HG03097 (cell line): ENCODE data around the gene MAP6D1.

Experiments used
- ATAC-seq: cut with Tn5 transposase; IDR thresholded peaks from one replicate; pipeline ENCODE4 v1.9.1; 2021; ENCODE audit not compliant: unreplicated experiment, low FRiP score

Gene MAP6D1

DNA sequence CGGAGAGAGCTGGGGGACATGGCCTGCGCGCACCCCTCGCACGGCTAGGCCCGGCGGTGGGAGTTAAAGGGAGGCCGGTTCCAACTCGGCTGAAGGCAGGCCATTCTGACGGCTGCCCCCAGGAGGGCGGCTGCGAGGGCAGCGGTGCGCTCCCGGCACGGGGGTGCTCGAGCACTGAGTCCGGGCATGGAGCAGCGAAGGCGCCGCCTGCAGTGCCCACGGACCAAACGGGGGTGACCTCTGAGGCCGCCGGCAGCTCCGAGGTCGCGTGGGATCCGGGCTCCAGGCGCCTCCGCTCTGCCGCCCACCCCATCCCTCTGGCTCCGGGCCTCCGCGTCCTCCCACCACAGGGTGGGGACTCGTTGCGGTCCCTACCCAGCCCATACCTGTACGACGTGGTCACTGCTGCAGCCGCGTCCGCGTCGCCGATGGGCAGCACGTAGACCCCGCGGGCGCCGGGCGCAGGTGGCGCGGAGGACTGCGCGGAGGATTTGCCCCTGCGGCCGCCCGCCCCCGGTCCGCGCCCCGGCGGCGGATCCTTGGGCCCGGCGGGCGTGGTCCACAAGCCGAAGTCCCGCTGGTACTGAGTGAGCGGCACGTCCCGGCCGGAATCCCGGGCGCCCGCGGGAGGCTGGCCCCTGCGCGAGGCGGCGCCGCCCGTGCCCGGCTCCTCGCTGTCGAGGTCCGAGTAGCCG is 469 bp downstream of the MAP6D1 start:
- no peak for ATAC-seq

GRCh38 chr3:183823963-183824362 is 1.4 kb downstream of the MAP6D1 start:
- no peak for ATAC-seq

- no peak for ATAC-seq
These were observed 2.7 kb downstream of the MAP6D1 start for GRCh38 chr3:183822631-183823030.

GRCh38 chr3:183819831-183820230 is 5.5 kb downstream of the MAP6D1 start:
- ATAC-seq: no peak

DNA sequence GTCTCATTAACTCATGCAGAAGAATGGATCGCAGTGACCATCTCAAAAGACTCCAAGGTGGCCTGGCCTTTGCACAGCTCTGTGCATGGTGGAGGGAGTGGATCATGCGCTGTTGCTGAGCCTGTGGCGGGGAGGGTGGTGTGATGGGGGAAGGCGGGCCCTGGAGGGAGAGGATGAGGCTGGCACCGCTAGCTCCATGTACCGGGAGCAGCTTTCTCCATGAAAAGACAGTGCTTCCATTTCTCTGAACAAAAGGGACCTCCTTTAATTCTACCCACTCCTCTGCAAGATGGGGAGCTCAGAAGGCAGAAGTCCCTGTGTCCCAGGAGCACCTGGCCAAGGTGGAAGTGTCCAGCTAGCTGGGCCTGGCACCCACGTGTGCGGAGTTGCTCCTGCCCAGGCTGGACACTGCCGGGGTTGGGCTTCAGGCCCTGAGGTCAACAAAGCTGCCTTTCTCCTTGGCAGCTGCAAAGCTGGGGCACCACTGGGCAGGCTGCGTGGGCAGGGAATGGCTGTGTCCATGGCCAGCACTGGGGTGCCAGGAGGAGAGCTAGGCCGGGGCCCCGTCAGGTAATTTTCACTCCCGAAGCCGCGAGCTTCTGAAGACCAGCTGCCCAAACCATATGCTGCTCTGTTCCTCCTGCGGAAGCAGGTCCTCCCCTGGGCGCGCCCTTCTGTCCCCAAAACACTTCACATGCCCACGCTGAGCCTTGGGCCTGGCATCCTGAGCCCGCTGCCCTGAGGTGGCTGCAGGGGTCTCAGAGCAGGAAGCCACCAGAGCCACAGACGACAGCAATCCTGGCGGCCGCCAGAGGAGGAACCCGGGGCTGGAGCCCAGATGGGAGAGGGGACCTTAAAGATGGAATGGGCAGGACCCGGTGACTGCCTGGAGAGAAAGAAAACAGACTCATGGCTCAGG is 6.4 kb downstream of the MAP6D1 start:
- ATAC-seq: no peak

- no peak for ATAC-seq
These were observed 7.2 kb downstream of the MAP6D1 start for GRCh38 chr3:183818041-183818620.

DNA sequence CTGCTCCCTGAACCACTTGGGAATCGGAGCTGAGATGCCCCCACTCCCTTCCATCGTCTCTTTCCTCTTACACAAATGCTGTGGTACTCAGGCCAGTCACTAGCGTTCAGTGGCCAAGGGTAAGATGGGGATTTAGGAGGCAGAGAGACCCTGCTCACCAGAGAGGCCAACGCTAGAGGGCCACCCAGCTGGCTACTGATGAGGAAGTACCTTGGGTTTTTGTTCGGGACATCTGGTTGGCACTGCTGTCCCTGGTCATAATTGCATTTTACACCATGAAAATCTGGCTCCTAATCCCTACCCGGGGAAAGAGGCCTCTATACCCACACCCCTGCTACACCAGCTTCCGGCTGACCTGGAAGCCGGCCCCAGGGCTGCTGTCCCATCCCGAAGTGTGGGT is 7.7 kb downstream of the MAP6D1 start:
- ATAC-seq: no peak

GRCh38 chr3:183816681-183817510 is 8.5 kb downstream of the MAP6D1 start:
- no peak for ATAC-seq

DNA sequence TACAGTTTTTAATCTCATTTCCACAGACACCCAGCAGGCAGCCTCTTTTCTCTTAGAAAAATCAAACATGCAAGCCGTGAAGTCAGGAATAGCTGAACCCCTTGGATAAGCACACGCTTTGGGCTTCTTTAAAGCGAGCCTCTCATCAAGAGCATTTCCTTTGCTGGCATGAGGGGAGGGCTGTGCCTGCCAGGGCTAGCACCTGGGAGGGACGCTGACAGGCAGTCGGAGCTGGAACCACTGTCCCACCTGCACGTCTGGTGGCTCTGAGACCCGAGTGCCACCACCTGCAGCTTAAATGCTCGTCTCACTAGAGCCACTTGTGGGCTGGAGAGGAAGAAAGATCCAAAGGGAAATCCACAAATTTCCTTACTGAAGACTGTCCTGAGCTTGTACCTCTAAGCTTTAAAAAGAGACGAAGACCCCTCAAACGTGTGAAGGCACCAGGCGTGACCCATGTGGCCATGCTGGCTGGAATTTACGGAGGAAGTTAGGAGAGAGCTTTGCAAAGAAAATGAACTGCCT is 9.4 kb downstream of the MAP6D1 start:
- no peak for ATAC-seq

- ATAC-seq: no peak
These were observed 9.8 kb downstream of the MAP6D1 start for GRCh38 chr3:183815563-183815940.

GRCh38 chr3:183814240-183814639 is 11.1 kb downstream of the MAP6D1 start:
- no peak for ATAC-seq

DNA sequence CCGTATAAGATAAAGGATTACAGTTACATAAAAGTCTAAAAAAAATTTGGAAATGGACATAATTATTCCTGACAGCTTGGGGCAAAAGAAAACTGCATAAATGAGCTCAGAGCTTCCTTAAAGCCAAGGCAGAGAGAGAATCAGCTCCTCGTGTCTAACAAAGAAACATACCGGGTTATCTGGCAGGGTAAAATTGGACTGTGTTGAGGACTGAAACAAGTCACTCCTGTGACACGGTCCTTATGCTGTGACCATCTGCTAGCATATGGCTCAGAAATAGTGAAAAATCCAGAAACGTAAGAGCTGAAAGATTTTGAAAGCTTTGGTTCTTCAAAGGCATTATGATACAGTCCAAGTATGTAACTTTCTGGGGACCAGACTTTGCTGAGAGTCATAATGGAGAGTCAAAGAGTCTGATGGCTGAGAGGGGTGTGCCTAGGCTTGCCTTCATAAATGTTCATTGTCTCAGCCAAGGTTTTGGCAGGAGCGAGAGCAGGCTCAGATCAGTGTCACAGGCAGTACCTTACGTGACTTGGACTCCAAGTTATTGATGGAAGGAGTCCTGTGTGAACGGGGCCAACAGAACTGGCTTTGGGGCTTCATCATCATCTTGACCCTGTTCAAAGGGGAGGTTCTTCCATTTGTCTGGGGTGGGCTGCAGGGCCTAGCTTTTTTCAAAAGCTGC is 12.5 kb downstream of the MAP6D1 start:
- no peak for ATAC-seq

GRCh38 chr3:183811638-183812037 is 13.7 kb downstream of the MAP6D1 start:
- ATAC-seq: no peak

DNA sequence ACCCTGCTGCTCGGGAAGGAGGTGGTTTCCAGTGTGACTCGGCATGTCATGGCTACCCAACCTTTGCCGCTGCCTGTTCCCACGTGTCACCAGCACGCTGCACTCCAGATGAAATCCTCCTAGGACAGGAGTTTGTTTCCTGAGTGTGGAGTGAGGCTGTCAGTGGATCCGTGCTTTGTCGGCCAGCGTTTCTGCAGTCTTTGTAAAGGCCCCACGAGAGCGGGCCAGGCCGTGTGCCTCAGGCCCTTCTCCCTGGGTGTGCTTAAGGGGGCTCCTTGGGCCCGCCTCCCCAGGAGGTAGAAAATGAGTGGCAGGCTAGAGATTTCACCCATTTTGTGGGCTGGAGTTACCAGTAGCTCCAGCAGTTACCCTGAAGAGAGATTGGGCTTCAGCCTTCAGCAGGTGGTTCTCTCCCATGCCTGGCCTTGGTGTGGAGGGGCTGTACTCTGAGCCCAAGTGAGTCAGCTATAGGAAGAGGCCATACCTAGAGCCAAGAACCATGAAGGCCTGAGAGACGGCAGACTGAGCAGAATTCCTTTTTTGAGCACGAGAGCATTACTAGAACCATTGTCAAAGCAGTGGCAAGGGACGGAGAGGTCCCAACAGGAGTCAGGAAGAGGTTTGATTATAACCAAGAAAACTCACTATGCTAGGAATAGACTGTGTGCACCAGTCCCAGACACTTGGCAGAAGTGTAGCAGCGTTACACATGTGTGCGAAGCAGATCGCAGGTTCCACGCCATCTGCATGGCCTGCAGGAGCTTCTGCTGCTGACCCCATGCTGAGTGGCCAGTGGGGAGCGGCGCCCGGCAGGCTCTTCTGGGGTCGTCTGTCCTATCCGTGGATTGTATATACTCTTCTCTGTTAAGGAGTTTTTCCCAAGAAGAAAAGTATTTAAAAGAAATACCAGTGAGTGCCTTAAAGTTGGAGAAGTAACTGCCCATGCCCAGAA is 14.5 kb downstream of the MAP6D1 start:
- ATAC-seq: no peak

GRCh38 chr3:183809270-183809669 is 16.1 kb downstream of the MAP6D1 start:
- ATAC-seq: no peak

DNA sequence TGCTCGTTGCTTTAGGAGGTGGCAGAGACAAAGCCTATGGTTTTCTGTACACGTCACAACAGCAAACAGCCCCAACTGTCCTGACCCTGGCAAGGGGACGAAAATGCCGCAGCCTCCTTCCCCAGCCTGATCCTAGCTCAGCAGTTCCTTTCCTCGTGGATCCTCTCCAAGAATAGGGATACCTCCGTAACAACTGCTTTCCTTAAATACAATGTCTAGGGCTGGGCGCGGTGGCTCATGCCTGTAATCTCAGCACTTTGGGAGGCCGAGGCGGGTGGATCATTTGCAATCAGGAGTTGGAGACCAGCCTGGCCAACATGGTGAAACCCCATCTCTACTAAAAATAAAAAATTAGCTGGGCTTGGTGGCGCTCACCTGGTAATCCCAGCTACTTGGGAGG is 17.0 kb downstream of the MAP6D1 start:
- no peak for ATAC-seq

DNA sequence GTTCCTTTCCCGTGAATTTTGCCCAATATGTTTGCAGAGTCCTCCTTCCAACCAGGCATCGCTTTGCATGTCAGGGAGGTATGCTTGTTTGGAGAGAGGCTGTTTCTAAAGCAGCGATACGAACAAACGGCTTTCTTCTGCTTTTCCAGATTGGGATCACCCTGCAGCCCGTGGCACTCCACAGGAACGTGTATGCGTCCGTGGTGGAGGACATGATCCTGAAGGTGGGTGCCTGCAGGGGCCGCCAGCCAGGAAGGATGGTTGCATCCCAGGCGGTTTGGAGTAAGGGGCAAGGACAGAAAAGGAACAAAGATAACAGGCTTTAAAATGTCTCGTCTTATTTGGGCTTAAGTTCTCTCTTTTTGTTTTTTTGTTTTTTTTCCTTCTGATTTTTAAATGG is 17.5 kb downstream of the MAP6D1 start:
- ATAC-seq: no peak

DNA sequence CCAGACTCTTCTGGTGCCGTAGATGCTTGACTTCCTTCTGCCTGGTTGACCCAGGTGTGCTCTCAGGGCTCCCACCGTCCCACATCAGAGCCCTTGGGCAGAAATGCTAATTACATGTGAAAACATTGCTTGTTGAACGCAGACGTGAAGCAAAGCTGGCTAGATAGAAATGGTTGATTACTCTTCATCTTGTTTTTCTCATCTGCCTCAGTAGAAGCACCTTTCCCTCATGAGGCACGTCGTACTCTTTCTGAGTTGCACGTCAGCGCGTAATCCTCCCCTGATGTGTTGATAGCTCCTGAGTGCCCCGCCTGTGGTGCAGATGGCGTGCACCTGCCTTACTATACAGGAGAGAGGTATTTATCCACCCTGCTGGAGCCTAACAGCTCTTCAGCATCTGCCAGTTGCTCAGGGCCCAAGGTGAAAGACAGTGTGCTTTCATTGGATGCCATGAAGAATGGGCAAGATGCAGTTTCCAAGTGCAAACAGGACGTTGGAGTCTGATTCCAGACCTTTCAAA is 18.1 kb downstream of the MAP6D1 start:
- ATAC-seq: no peak

GRCh38 chr3:183802989-183803388 is 22.4 kb downstream of the MAP6D1 start:
- no peak for ATAC-seq
